ENCODE results near the gene WDR43.

WDR43 gene

DNA sequence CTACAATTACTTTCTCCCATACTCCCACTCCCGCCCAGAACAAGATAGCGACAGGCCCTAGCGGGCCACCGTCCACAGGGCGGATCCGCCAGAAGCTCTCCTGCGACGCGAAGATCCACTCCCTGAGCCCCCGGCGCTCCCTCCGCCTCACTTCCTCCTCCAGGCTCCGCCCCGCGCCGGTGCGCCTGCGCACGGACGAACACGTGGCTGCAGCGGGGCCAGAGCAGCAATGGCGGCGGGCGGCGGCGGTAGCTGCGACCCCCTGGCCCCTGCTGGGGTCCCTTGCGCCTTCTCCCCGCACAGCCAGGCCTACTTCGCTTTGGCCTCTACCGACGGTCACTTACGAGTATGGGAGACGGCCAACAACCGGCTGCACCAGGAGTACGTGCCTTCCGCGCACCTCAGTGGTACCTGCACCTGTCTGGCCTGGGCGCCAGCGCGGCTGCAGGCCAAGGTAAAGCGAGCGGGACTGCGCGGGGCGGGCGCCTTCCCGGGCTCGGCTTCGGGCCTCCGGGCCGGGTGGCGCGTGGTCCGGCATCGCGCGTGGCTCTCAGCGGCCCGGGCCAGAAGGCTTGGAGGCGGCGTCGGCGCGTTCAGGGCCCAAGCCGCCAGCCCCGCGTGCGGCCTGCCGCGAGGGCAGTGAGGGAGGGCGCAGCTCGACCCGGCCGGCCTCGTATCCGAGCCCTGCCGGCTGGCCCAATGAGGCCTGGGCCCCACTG, at the start of gene WDR43:
WDR43 (plus strand) TSS at position 198 of the 719 bp plus-strand sequence; CDS start at position 230, 32 bp downstream.
- DNase-seq (ENCODE audit: low spot score) = peak; percentile 99

DNA sequence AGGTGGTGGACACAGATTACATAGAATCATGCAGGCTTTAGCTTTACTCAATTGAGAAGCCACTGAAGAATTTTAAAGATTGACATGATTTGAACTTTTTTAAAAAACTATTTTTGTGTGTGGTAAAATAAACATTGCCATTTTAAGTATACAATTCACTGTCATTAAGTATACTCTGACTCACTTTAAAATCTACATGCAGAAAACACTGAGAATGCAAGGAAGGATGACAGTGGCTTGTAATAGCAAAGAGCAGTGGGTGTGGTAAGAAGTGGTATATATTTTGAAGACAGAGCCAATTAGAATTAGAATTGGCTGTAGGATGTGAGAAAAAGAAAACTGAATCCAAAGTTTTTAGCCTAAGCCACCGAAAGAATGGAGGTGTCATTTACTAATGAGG, 39.3 kb upstream of the WDR43 start:
- no peak for DNase-seq (ENCODE audit: low spot score)

DNA sequence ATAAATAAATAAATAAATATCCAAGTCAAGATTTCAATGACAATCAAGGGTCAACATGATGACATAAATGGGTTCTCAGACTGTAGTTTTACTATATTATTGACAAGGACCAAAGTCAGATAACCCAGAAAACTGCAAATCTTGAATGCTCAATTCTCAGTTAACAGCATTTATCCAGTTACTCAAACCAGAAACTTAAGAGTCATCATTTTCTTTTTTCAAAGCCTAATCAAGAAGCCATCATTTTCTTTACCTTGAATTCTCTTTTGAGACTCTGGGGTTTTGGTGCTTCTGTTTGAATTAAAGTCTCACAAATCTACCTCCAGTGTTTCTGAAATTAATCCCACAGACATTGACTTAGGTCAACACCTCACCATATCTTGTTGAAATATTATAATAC, 38.5 kb upstream of the WDR43 start:
- DNase-seq (ENCODE audit: low spot score) = no peak

DNA sequence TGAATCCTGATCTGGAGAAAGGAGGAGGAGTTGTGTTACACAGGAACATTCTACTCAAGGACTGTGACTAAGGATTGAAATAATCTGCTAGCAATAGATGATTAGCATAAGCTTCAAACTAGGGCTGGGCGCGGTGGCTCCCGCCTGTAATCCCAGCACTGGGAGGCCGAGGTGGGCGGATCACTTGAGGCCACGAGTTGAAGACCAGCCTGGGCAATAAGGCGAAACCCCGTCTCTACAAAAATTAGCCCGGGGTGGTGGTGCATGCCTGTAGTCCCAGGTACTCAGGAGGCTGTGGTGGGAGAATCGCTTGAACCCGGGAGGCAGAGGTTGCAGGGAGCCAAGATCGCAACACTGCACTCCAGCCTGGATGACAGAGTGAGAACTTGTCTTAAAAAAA, 25.9 kb upstream of the WDR43 start:
- DNase-seq (ENCODE audit: low spot score) = no peak

DNA sequence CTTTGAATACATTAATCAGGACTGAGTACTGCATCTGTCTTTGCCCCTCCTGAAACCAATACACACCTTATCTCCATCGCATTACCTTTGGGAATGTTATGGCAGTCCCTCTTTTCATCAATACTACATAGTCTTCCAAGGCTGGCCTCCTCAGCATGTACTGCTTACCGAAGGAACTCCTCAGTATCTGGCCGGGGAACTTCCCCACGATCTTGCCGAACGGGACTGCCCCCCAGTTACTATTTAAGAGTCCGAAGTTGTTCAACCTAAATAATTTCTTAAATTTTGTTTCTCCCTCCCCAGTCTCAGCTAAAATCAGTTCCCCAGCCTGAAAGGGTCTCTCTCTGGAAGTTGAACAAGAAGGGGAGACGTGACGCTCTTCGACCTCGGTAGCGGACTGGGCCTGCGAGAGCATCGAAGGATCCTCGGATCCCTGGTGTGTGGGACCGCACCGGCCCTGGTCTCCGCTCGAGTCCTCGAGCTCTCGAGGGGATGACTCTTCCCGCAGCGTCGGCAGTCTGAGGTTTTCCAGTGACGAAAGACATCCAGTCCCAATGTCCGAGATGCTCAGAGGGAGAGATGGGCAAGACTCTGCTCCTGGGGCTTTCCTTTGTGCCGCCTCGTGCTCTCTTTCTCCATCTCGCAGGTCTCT, 24.8 kb upstream of the WDR43 start:
- DNase-seq (ENCODE audit: low spot score) = peak; percentile 62

DNA sequence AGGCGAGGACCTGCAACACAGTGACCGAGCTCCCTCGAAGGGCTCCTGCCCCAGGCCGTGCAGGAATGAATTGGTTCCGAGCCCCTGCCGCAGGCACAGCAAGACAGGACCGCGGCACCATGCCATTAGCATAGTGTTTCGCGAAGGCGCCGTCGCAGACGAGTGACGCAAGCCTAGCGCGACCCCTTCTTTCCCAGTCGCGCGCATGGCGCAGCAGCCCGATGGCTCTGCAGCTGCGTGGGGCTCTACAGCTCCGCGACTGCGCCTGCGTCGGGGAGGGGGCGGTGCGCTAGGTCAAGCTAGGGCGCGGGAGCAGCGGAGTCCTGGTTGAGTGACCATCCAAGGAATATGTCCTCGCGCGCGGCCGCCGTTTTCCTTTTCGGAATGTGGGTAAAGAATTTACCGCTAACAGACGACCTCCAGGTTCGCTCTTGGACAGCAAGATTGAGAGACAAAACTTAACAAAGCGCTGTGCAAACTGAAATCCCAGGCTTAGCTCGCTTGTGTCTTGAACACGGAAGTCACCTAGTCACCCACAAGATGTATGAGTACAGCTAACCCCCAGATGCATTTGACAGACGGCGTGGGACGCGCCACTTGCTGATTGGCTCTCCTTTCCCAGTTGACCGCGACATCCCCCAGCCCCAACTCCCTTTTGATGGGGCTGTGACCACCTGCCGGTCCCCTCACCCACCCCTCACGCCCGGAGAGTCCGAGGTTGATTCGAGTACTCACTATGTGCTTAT, 24.1 kb upstream of the WDR43 start, which contains the start of gene TRMT61B:
TRMT61B (minus strand) TSS at position 164 of the 746 bp plus-strand sequence; CDS start at position 132, 32 bp downstream.
- peak; percentile 99 for DNase-seq (ENCODE audit: low spot score)

DNA sequence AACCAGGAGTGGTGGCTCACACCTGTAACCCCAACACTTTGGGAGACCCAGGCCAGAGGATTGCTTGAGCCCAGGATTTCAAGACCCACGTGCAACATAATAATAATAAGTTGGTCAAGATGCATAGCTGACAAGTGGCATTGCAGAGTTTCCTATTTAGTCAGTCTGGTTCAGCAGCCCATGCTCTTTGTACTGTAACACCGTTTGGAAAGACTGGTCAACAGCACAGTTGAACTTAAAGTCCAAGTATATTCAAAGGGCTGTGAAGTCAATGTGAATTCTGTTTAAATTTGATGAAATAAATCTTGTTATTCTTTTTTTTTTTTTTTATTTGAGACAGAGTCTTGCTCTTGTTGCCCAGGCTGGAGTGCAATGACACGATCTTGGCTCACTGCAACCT, 22.8 kb upstream of the WDR43 start:
- no peak for DNase-seq (ENCODE audit: low spot score)

- no peak for DNase-seq (ENCODE audit: low spot score)
Observed at GRCh38 chr2:28880193-28880592, 14.3 kb upstream of the WDR43 start.

DNA sequence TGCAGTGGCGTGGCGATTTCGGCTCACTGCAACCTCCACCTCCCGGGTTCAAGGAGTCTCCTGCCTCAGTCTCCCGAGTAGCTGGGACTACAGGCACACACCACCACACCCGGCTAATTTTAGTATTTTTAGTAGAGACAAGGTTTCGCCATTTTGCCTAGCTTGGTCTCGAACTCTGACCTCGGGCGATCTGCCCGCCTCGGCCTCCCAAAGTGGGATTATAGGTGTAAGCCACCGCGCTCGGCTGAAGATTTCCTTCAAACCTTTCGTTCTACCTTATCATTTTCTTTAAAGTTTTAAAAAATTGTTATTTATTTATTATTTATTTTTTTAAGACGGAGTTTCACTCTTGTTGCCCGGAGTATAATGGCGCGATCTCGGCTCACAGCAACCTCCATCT, 979 bp upstream of the WDR43 start:
- DNase-seq (ENCODE audit: low spot score) = no peak

GRCh38 chr2:28895189-28895893, 874 bp downstream of the WDR43 start:
- peak; percentile 50 for DNase-seq (ENCODE audit: low spot score)

GRCh38 chr2:28896906-28897305, 2.4 kb downstream of the WDR43 start:
- peak; percentile 57 for DNase-seq (ENCODE audit: low spot score)

GRCh38 chr2:28898048-28898447, 3.6 kb downstream of the WDR43 start:
- DNase-seq (ENCODE audit: low spot score) = no peak

GRCh38 chr2:28901202-28901601, 6.7 kb downstream of the WDR43 start:
- no peak for DNase-seq (ENCODE audit: low spot score)

- DNase-seq (ENCODE audit: low spot score) = no peak
Observed at GRCh38 chr2:28901841-28902240, 7.4 kb downstream of the WDR43 start.

DNA sequence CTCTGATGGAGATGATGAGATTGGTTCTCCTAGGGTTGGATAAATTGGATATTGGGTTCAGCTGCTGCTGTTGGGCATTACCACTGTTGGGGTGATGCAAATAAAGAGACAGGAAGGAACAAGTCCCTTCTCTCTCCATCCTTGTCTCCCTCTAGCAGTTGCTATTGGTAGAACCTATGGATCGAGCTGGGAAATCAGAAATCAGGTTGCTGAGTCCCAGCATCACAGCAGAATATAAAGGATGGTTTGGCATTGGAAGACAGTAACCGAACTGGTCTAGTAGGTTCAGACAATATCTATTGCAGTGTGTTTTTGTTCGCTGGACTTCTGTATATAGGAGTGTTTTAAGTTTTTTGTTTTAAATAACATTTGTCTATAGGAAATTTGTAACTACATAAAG, 8.1 kb downstream of the WDR43 start:
- no peak for DNase-seq (ENCODE audit: low spot score)

- peak; percentile 29 for DNase-seq (ENCODE audit: low spot score)
Observed at GRCh38 chr2:28904295-28904694, 9.8 kb downstream of the WDR43 start.

DNA sequence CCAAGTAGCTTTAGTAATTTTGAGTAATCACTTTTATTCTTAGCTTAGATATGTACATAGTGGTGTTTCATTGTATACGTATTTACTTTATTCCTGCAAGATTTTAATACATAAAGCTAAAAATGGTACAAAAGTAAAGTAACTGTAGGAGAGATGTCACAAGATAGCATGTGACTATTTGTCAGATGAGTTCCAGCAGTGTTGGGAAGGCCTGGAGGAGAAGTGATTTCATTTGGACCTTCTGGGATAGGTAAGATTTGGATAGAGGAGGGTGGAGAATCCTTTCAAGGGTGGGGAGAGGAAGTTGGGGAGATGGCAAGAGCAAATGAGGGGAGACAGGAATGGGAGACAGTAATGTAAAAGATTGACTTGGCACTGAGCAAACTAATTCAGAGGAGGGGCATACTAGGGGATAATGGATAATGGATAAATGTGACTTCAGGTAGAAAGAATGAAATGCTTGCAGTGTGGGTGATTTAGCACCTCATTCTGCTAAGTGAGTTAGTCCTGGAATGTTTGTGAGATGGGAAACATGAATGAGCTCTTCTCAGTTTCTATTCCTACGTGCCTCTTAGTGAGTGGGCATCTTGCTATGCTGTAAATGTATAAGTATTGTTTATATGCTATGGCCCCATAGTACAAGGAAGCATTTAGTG, 10.5 kb downstream of the WDR43 start:
- DNase-seq (ENCODE audit: low spot score) = no peak

DNA sequence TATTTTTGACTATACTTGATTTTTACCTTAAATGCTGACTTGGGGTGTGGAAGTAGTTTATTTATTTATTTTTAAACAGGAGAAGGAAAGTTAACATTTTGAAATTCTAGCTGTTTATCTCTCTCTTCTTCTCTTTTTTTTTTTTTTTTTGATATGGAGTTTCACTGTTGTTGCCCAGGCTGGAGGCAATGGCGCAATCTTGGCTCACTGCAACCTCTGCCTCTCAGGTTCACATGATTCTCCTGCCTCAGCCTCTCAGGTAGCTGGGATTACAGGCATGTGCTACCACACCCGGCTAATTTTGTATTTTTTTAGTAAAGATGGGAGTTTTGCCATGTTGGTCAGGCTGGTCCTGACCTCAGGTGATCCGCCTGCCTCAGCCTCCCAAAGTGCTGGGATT, 11.1 kb downstream of the WDR43 start:
- no peak for DNase-seq (ENCODE audit: low spot score)

GRCh38 chr2:28906376-28906775, 11.9 kb downstream of the WDR43 start:
- no peak for DNase-seq (ENCODE audit: low spot score)

GRCh38 chr2:28906821-28907220, 12.4 kb downstream of the WDR43 start:
- no peak for DNase-seq (ENCODE audit: low spot score)

GRCh38 chr2:28908172-28908571, 13.7 kb downstream of the WDR43 start:
- DNase-seq (ENCODE audit: low spot score) = no peak

Measured in GM03348 (cell line).